Upper lobe of left lung (tissue), 6 donors: ENCODE measurements around the gene PLAAT5. TPM values are rescaled to one million over a fixed set of nuclear protein-coding genes. Genes with fewer than 3 reads are reported as not detected.
"Not testable (repeated sequence)": the region's sequence is repeated elsewhere in the genome, so short reads cannot be mapped to it uniquely, and the experiment has no call there.

ENCODE experiments used
- ATAC-seq, 2 donors: fragments of 200-7000 bp; cut with Tn5 transposase; one replicate each; pipeline ENCODE4 v1.9.1; 2022; ENCODE audit warnings: mild to moderate bottlenecking in 2 of 2, moderate library complexity in 2 of 2; ENCODE audit not compliant: low FRiP score in 2 of 2
- DNase-seq, 2 donors: peaks; one replicate each; pipeline ENCODE4 v3.0.0-alpha.2; 2019 to 2020
- H3K27ac ChIP-seq, 4 donors: fragments of 200-600 bp; sonication (generic); one replicate each; pipeline ENCODE4 v1.5.1; 2016 to 2019
- H3K27me3 ChIP-seq, 4 donors: fragments of 200-600 bp; sonication (generic); one replicate each; pipeline ENCODE4 v1.5.1; 2017 to 2019
- H3K36me3 ChIP-seq, 4 donors: fragments of 200-600 bp; sonication (generic); one replicate each; pipeline ENCODE4 v1.5.1; 2016 to 2019
- H3K4me1 ChIP-seq, 4 donors: fragments of 200-600 bp; sonication (generic); one replicate each; pipeline ENCODE4 v1.5.1; 2018 to 2019
- H3K4me3 ChIP-seq, 4 donors: fragments of 200-600 bp; sonication (generic); one replicate each; pipeline ENCODE4 v1.5.1; 2017 to 2019; ENCODE audit warnings: mild to moderate bottlenecking in 2 of 4, moderate library complexity in 1 of 4
- H3K9me3 ChIP-seq, 4 donors: fragments of 200-600 bp; sonication (generic); one replicate each; pipeline ENCODE4 v1.5.1; 2018 to 2019
- EP300 ChIP-seq, 4 donors: sonication (generic); formaldehyde crosslinking; IDR thresholded peaks; one replicate each; pipeline ENCODE4 v1.5.1; 2017; ENCODE audit warnings: antibody characterized with exemption in 4 of 4, control low read depth in 2 of 4
- POLR2A ChIP-seq, 4 donors: fragments of 450-650 bp; IDR thresholded peaks; one replicate each; pipeline ENCODE4 v1.5.1; 2016 to 2017; ENCODE audit warnings: antibody characterized with exemption in 4 of 4, mild to moderate bottlenecking in 2 of 4
- POLR2AphosphoS5 ChIP-seq, 2 donors: sonication (generic); formaldehyde crosslinking; IDR thresholded peaks; one replicate each; pipeline ENCODE4 v1.5.1; 2017; ENCODE audit warnings: antibody characterized with exemption in 2 of 2
- WGBS, 2 donors: methylation state at CpG; one replicate each; pipeline ENCODE4 v1.1.5; 2017 to 2018; 5-methylcytosine and 5-hydroxymethylcytosine counted together
- total RNA-seq, 6 donors: library from RNA; depleted of rRNA in 4 of 6; stranded (reverse); fragments of >200 nt in 4 of 6; gene quantifications; one replicate each; pipeline versions ENCODE4 v1.1.0 to v1.2.1, GENCODE V29; 2016 to 2021
- TF ChIP-seq, protein P1 (sequence below), 6 experiments: fragments of 450-650 bp in 4 of 6; fragments of 200-600 bp in 2 of 6; sonication (generic) in 2 of 6; IDR thresholded peaks; one replicate each; pipeline ENCODE4 v1.5.1; 2016 to 2019; ENCODE audit warnings: antibody characterized with exemption in 6 of 6
- donor health status: DM: no; HTN: no; CAD: no; lungs with moderate emphysema.
- donor health status: DM: no; HTN: yes; CAD: no; lungs with severe emphysema.

Gene PLAAT5
- total RNA-seq, 6 donors from 2014 or later = 1.0 to 7.2 (median 3.1) TPM

DNA sequence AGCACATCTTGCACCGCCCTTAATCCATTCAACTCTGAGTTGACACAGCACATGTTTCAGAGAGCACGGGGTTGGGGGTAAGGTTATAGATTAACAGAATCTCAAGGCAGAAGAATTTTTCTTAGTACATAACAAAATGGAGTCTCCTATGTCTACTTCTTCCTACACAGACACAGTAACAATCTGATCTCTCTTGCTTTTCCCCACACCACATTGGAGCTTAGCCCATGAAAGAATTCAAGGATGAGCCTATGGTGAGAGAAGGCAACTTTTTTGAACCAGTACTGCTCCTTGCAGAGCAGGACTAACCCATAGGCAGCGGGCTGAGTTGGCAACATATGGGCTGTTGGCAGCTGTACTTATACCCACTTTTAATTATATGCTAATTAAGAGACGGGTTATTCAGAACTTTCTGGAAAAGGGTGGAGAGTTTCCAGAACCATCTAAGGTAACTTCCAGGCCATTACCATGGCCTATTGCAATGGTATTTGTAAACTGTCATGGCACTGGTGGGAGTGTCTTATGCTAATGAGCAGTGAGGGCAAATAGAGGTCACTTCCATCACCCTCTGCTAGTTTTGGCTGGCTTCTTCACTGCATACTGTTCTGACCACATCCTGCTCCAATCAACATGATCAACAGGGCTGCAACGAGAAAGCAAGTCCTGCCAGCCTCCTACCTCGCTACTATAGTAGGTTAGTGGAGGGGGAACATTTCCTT, 40.3 kb upstream of the PLAAT5 start:
- not testable (repeated sequence) for H3K36me3 ChIP-seq, H3K27me3 ChIP-seq, H3K9me3 ChIP-seq, H3K4me3 ChIP-seq
- peak overlapping the region; percentile 75 to 83 (median 81) for H3K27ac ChIP-seq
- peak in 1 of 2 donors; percentile 80 for DNase-seq
- peak in 1 of 4 donors; percentile 19 for TF ChIP-seq EP300 (IDR thresholded peaks at IDR 0.05)
- TF ChIP-seq POLR2AphosphoS5 (IDR thresholded peaks at IDR 0.05) = peak in 1 of 2 donors; percentile 55
- WGBS, 2 donors = 42 to 59% methylated on average over 4 to 5 of the region's 6 CpGs
- H3K4me1 ChIP-seq = peaks cover 22 to 37% (median 29%) of the 10 kb centered on the region in 4 donors
- peak; percentile 71 to 96 for ATAC-seq

DNA sequence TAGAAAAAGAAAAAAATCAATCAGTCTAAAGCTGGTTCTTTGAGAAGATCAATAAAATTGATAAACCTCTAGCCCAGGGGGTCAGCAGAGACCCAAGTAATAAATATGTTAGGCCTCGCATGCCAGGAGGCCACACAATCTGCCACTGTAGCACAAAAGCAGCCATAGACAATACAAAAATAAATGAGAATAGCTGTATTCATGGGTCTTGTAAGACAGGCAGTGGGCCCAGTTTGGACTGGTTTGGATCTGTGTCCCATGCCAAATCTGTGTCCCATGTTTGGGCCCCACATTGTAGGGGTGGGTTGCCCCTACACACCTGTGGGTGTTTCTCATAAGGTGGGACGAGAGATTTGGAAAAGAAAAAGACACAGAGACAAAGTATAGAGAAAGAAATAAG, 39.1 kb upstream of the PLAAT5 start:
- Histone ChIP-seq H3K4me3 (no peak overlapping the region), H3K27me3 (no peaks in the 10 kb centered on the region), H3K27ac (peak overlapping the region in 3 of 4 donors; percentile 42 to 76 (median 71)), H3K4me1 (peaks cover 14 to 28% (median 22%) of the 10 kb centered on the region in 4 donors), H3K9me3 (no peaks in the 10 kb centered on the region), H3K36me3 (no peaks in the 10 kb centered on the region)
- TF ChIP-seq EP300 (IDR thresholded peaks at IDR 0.05) (no peak), POLR2AphosphoS5 (IDR thresholded peaks at IDR 0.05) (no peak), POLR2A (IDR thresholded peaks at IDR 0.05) (no peak)
- TF ChIP-seq, protein P1, sequence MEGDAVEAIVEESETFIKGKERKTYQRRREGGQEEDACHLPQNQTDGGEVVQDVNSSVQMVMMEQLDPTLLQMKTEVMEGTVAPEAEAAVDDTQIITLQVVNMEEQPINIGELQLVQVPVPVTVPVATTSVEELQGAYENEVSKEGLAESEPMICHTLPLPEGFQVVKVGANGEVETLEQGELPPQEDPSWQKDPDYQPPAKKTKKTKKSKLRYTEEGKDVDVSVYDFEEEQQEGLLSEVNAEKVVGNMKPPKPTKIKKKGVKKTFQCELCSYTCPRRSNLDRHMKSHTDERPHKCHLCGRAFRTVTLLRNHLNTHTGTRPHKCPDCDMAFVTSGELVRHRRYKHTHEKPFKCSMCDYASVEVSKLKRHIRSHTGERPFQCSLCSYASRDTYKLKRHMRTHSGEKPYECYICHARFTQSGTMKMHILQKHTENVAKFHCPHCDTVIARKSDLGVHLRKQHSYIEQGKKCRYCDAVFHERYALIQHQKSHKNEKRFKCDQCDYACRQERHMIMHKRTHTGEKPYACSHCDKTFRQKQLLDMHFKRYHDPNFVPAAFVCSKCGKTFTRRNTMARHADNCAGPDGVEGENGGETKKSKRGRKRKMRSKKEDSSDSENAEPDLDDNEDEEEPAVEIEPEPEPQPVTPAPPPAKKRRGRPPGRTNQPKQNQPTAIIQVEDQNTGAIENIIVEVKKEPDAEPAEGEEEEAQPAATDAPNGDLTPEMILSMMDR (IDR thresholded peaks at IDR 0.05) = no peak
- ATAC-seq (no peak), DNase-seq (no peak)
- 88 to 100% methylated on average over 2 of the region's 2 CpGs for WGBS, 2 donors

DNA sequence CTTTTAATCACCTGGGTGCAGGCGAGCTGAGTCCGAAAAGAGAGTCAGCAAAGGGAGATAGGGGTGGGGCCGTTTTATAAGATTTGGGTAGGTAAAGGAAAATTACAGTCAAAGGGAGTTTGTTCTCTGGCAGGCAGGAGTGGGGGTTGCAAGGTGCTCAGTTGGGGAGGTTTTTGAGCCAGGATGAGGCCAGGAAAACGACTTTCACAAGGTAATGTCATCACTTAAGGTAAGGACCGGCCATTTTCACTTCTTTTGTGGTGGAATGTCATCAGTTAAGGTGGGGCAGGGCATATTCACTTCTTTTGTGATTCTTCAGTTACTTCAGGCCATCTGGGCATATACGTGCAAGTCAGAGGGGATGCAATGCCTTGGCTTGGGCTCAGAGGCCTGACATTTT, 38.4 kb upstream of the PLAAT5 start:
- not testable (repeated sequence) for ATAC-seq, H3K27me3 ChIP-seq, H3K4me3 ChIP-seq, DNase-seq, H3K9me3 ChIP-seq, H3K36me3 ChIP-seq
- 75 to 86% methylated on average over 6 of the region's 6 CpGs for WGBS, 2 donors
- Histone ChIP-seq H3K4me1 (peaks cover 10 to 28% (median 21%) of the 10 kb centered on the region in 4 donors), H3K27ac (peak overlapping the region; percentile 42 to 76 (median 63))

DNA sequence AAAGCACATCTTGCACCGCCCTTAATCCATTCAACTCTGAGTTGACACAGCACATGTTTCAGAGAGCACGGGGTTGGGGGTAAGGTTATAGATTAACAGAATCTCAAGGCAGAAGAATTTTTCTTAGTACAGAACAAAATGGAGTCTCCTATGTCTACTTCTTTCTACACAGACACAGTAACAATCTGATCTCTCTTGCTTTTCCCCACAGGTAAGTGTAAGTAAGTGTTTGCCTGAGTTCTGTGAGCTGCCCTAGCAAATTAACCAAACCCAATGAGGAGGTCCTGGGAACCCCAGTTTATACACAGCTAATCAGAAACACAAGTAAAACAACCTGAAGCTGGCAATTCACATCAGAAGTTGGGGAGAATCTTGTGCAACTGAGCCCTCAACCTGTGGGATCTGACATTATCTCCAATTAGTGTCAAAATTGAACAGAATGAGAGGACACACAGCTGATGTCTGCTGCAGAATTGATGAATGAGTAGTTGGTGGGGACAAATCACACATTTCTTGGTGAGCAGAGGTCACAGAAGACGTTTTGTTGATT, 37.8 kb upstream of the PLAAT5 start:
- H3K27ac ChIP-seq = peak overlapping the region; percentile 42 to 76 (median 63)
- not testable (repeated sequence) for H3K4me3 ChIP-seq, H3K9me3 ChIP-seq, ATAC-seq, H3K36me3 ChIP-seq, DNase-seq, H3K27me3 ChIP-seq
- H3K4me1 ChIP-seq = peaks cover 10 to 28% (median 21%) of the 10 kb centered on the region in 4 donors
- WGBS, 2 donors = 73 to 81% methylated on average over 1 of the region's 3 CpGs

DNA sequence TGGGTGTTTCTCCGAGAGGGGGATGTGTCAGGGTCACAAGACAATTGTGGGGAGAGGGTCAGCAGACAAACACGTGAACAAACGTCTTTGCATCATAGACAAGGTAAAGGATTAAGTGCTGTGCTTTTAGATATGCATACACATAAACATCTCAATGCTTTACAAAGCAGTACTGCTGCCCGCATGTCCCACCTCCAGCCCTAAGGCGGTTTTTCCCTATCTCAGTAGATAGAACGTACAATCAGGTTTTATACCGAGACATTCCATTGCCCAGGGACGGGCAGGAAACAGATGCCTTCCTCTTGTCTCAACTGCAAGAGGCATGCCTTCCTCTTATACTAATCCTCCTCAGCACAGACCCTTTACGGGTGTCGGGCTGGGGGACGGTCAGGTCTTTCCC, 37.2 kb upstream of the PLAAT5 start:
- H3K27me3 ChIP-seq, H3K9me3 ChIP-seq, H3K36me3 ChIP-seq, ATAC-seq, H3K4me3 ChIP-seq, DNase-seq: not testable (repeated sequence)
- Histone ChIP-seq H3K27ac (peak overlapping the region; percentile 25 to 70 (median 40)), H3K4me1 (peaks cover 10 to 28% (median 21%) of the 10 kb centered on the region in 4 donors)
- 32 to 39% methylated on average over 3 to 7 of the region's 11 CpGs for WGBS, 2 donors

DNA sequence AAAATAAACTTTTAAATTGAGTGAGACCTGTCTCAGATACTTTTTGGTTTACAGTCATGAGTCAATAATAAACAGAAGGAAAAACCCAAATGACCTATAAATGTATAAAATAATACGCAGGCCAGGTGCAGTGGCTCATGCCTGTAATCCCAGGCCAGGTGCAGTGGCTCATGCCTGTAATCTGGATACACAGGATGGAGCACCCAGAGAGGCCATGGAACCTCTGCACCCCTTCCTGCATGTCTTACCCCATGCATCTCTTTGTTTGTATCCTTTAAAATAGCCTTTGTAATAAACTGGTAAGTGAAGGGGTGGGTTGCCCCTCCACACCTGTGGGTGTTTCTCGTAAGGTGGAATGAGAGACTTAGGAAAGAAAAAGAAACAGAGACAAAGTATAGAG, 36.7 kb upstream of the PLAAT5 start:
- Histone ChIP-seq H3K27me3 (no peaks in the 10 kb centered on the region), H3K4me1 (peaks cover 10 to 28% (median 21%) of the 10 kb centered on the region in 4 donors), H3K4me3 (no peak overlapping the region), H3K9me3 (peaks cover 0 to 7% (median 2%) of the 10 kb centered on the region in 4 donors), H3K27ac (peak overlapping the region; percentile 25 to 70 (median 40)), H3K36me3 (no peaks in the 10 kb centered on the region)
- TF ChIP-seq, protein P1 (IDR thresholded peaks at IDR 0.05) = no peak
- TF ChIP-seq EP300 (IDR thresholded peaks at IDR 0.05) = no peak
- no peak for TF ChIP-seq POLR2AphosphoS5 (IDR thresholded peaks at IDR 0.05)
- no peak for TF ChIP-seq POLR2A (IDR thresholded peaks at IDR 0.05)
- no peak for ATAC-seq
- WGBS, 2 donors = 86 to 88% methylated on average over 2 of the region's 2 CpGs
- no peak for DNase-seq
